ENCODE results near the gene COX19.

The COX19 gene

GRCh38 chr7:994592-995308 is 19.4 kb upstream of the COX19 start:
- H3K27ac ChIP-seq (ENCODE audit: low read depth, low read length) = no peak overlapping the region
- H3K27me3 ChIP-seq (ENCODE audit: control insufficient read depth, insufficient read depth, low read length) = no peaks in the 10 kb centered on the region
- no peaks in the 10 kb centered on the region for H3K36me3 ChIP-seq (ENCODE audit: control insufficient read depth, insufficient read depth, low read length)
- no peak overlapping the region for H3K4me3 ChIP-seq (ENCODE audit: low read length)
- H3K4me1 ChIP-seq (ENCODE audit: control insufficient read depth, insufficient read depth, low read length) = no peaks in the 10 kb centered on the region
- no peak overlapping the region for H3K9ac ChIP-seq (ENCODE audit: low read length)

- Histone ChIP-seq H3K4me1 (ENCODE audit: control insufficient read depth, insufficient read depth, low read length) (no peaks in the 10 kb centered on the region), H3K9ac (ENCODE audit: low read length) (no peak overlapping the region)
Measured at GRCh38 chr7:992709-993607, 17.6 kb upstream of the COX19 start.

GRCh38 chr7:991729-992656 is 16.6 kb upstream of the COX19 start:
- H3K9ac ChIP-seq (ENCODE audit: low read length) = no peak overlapping the region
- H3K36me3 ChIP-seq (ENCODE audit: control insufficient read depth, insufficient read depth, low read length) = no peaks in the 10 kb centered on the region
- no peak overlapping the region for H3K4me3 ChIP-seq (ENCODE audit: low read length)
- no peaks in the 10 kb centered on the region for H3K27me3 ChIP-seq (ENCODE audit: control insufficient read depth, insufficient read depth, low read length)
- H3K27ac ChIP-seq (ENCODE audit: low read depth, low read length) = no peak overlapping the region
- H3K4me1 ChIP-seq (ENCODE audit: control insufficient read depth, insufficient read depth, low read length) = no peaks in the 10 kb centered on the region

More at GRCh38 chr7:992709-993607, 17.6 kb upstream of the COX19 start:
- no peaks in the 10 kb centered on the region for H3K36me3 ChIP-seq (ENCODE audit: control insufficient read depth, insufficient read depth, low read length)
- H3K27ac ChIP-seq (ENCODE audit: low read depth, low read length) = no peak overlapping the region
- H3K27me3 ChIP-seq (ENCODE audit: control insufficient read depth, insufficient read depth, low read length) = no peaks in the 10 kb centered on the region
- no peak overlapping the region for H3K4me3 ChIP-seq (ENCODE audit: low read length)

GRCh38 chr7:990933-991728 is 15.8 kb upstream of the COX19 start:
- Histone ChIP-seq H3K36me3 (ENCODE audit: control insufficient read depth, insufficient read depth, low read length) (no peaks in the 10 kb centered on the region), H3K4me3 (ENCODE audit: low read length) (no peak overlapping the region), H3K4me1 (ENCODE audit: control insufficient read depth, insufficient read depth, low read length) (no peaks in the 10 kb centered on the region), H3K9ac (ENCODE audit: low read length) (no peak overlapping the region), H3K27me3 (ENCODE audit: control insufficient read depth, insufficient read depth, low read length) (no peaks in the 10 kb centered on the region), H3K27ac (ENCODE audit: low read depth, low read length) (no peak overlapping the region)

- no peaks in the 10 kb centered on the region for H3K36me3 ChIP-seq (ENCODE audit: control insufficient read depth, insufficient read depth, low read length)
- no peaks in the 10 kb centered on the region for H3K27me3 ChIP-seq (ENCODE audit: control insufficient read depth, insufficient read depth, low read length)
- H3K27ac ChIP-seq (ENCODE audit: low read depth, low read length) = no peak overlapping the region
- no peak overlapping the region for H3K9ac ChIP-seq (ENCODE audit: low read length)
- H3K4me1 ChIP-seq (ENCODE audit: control insufficient read depth, insufficient read depth, low read length) = no peaks in the 10 kb centered on the region
- H3K4me3 ChIP-seq (ENCODE audit: low read length) = no peak overlapping the region
Measured at GRCh38 chr7:990352-990932, 15.1 kb upstream of the COX19 start.

- H3K27ac ChIP-seq (ENCODE audit: low read depth, low read length) = no peak overlapping the region
- H3K4me1 ChIP-seq (ENCODE audit: control insufficient read depth, insufficient read depth, low read length) = no peaks in the 10 kb centered on the region
- no peak overlapping the region for H3K4me3 ChIP-seq (ENCODE audit: low read length)
- no peak overlapping the region for H3K9ac ChIP-seq (ENCODE audit: low read length)
- H3K36me3 ChIP-seq (ENCODE audit: control insufficient read depth, insufficient read depth, low read length) = no peaks in the 10 kb centered on the region
- H3K27me3 ChIP-seq (ENCODE audit: control insufficient read depth, insufficient read depth, low read length) = peaks cover under 1% of the 10 kb centered on the region
Measured at GRCh38 chr7:988963-989529, 13.7 kb upstream of the COX19 start.

- no peak overlapping the region for H3K9ac ChIP-seq (ENCODE audit: low read length)
- H3K4me3 ChIP-seq (ENCODE audit: low read length) = no peak overlapping the region
- peaks cover 4% of the 10 kb centered on the region for H3K27me3 ChIP-seq (ENCODE audit: control insufficient read depth, insufficient read depth, low read length)
- no peak overlapping the region for H3K27ac ChIP-seq (ENCODE audit: low read depth, low read length)
- H3K36me3 ChIP-seq (ENCODE audit: control insufficient read depth, insufficient read depth, low read length) = no peaks in the 10 kb centered on the region
- no peaks in the 10 kb centered on the region for H3K4me1 ChIP-seq (ENCODE audit: control insufficient read depth, insufficient read depth, low read length)
Measured at GRCh38 chr7:988426-988911, 13.1 kb upstream of the COX19 start.

- Histone ChIP-seq H3K27ac (ENCODE audit: low read depth, low read length) (no peak overlapping the region), H3K27me3 (ENCODE audit: control insufficient read depth, insufficient read depth, low read length) (peaks cover 4% of the 10 kb centered on the region), H3K9ac (ENCODE audit: low read length) (no peak overlapping the region), H3K4me1 (ENCODE audit: control insufficient read depth, insufficient read depth, low read length) (no peaks in the 10 kb centered on the region), H3K36me3 (ENCODE audit: control insufficient read depth, insufficient read depth, low read length) (no peaks in the 10 kb centered on the region), H3K4me3 (ENCODE audit: low read length) (no peak overlapping the region)
Measured at GRCh38 chr7:987909-988308, 12.6 kb upstream of the COX19 start.

- Histone ChIP-seq H3K4me1 (ENCODE audit: control insufficient read depth, insufficient read depth, low read length) (no peaks in the 10 kb centered on the region), H3K9ac (ENCODE audit: low read length) (no peak overlapping the region), H3K4me3 (ENCODE audit: low read length) (no peak overlapping the region), H3K27me3 (ENCODE audit: control insufficient read depth, insufficient read depth, low read length) (peaks cover 4% of the 10 kb centered on the region), H3K27ac (ENCODE audit: low read depth, low read length) (no peak overlapping the region), H3K36me3 (ENCODE audit: control insufficient read depth, insufficient read depth, low read length) (no peaks in the 10 kb centered on the region)
Measured at GRCh38 chr7:986766-987751, 11.7 kb upstream of the COX19 start.

GRCh38 chr7:985915-986741 is 10.8 kb upstream of the COX19 start:
- Histone ChIP-seq H3K9ac (ENCODE audit: low read length) (no peak overlapping the region), H3K36me3 (ENCODE audit: control insufficient read depth, insufficient read depth, low read length) (no peaks in the 10 kb centered on the region), H3K4me3 (ENCODE audit: low read length) (no peak overlapping the region), H3K27me3 (ENCODE audit: control insufficient read depth, insufficient read depth, low read length) (peaks cover 4% of the 10 kb centered on the region), H3K4me1 (ENCODE audit: control insufficient read depth, insufficient read depth, low read length) (no peaks in the 10 kb centered on the region), H3K27ac (ENCODE audit: low read depth, low read length) (no peak overlapping the region)
